ENCODE measurements around the gene MEX3B.

DNA sequence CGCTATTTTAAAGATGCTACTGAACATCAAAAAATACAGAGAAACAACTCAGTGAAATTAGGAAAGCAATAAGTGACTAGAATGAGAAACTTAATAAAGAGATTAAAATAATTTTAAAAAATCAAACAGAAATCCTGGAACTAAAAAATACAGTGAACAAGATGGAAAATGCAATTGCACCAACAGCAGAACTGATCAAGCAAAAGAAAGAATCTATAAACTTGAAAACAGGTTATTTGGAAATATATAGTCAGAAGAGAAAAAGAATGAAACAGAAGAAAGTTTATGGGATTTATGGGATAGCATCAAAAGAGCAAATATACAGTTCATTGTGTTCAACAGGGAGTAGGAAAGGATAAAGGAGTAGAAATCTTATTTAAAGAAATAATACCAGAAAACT, 53.3 kb downstream of the MEX3B start:
- TF ChIP-seq, protein P1, sequence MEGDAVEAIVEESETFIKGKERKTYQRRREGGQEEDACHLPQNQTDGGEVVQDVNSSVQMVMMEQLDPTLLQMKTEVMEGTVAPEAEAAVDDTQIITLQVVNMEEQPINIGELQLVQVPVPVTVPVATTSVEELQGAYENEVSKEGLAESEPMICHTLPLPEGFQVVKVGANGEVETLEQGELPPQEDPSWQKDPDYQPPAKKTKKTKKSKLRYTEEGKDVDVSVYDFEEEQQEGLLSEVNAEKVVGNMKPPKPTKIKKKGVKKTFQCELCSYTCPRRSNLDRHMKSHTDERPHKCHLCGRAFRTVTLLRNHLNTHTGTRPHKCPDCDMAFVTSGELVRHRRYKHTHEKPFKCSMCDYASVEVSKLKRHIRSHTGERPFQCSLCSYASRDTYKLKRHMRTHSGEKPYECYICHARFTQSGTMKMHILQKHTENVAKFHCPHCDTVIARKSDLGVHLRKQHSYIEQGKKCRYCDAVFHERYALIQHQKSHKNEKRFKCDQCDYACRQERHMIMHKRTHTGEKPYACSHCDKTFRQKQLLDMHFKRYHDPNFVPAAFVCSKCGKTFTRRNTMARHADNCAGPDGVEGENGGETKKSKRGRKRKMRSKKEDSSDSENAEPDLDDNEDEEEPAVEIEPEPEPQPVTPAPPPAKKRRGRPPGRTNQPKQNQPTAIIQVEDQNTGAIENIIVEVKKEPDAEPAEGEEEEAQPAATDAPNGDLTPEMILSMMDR (IDR thresholded peaks at IDR 0.05; ENCODE audit: low read length): no peak
- no peak for TF ChIP-seq EZH2 (IDR thresholded peaks at IDR 0.05; ENCODE audit: borderline replicate concordance, low read length)

All from OCI-LY1 (cell line).